Measurements from ENCODE around the gene CTNNA2.

The CTNNA2 gene

DNA sequence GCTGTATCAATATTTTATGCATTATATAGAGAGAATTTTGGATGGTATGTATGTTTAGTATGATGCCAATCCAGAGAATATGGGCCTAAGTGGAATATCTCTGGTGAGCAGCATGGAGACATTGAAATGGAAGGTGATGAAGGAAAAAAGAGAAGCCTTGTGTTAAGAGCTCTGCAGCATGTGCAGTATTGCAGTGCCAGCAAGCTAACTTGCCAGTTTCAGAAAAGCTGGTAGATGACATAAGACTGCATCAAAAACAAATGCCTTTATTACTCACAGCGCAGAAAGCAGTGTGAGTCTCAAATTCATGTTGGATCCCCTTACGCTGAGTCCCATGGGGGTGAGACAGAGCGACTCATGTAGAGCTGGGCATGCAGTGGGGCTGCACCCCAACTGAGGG lies 280.2 kb downstream of the CTNNA2 start:
- no peak for DNase-seq

DNA sequence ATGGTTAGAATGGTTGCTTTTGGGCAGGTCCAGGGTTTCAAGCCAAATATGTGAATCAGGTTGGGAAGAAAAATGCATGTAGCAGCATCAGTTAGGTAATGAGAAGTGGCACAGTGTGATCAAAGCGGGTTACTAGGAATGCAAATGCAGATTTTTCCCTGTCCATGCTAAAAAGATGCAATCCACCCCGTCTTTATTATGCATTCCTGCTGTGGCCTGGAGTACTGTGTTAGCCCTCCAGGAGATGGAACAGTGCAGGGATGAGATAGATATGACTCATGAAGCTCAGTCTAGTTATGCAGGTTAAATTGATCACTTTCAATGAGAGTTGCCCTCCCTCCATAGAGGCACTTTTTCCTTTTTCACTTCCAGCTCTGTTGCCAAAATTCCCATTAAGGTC lies 283.8 kb downstream of the CTNNA2 start:
- DNase-seq = no peak

DNA sequence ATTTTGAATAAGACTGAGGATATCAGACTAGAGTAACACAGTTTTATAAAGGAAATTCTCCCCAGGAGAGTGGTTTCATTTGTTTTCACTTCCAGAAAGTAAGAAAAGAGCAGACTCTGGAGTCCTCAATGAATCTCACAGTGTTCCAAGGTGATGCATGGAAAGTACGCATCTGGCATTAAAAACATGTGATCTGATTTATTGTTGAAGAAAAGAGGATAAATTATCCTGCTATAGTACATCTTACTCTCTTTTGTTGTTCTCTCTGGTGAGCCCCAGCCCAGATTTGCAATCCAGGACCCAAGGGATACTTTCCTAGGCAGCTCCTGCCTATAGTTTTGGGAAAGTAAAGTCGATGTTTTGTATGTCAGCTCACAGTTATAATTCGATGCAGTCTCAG lies 285.9 kb downstream of the CTNNA2 start:
- no peak for DNase-seq

GRCh38 chr2:79799729-79800128 lies 286.9 kb downstream of the CTNNA2 start:
- DNase-seq = no peak

- no peak for DNase-seq
These were observed 288.2 kb downstream of the CTNNA2 start for GRCh38 chr2:79801082-79801481.

- DNase-seq = no peak
These were observed 304.4 kb downstream of the CTNNA2 start for GRCh38 chr2:79817288-79817687.

DNA sequence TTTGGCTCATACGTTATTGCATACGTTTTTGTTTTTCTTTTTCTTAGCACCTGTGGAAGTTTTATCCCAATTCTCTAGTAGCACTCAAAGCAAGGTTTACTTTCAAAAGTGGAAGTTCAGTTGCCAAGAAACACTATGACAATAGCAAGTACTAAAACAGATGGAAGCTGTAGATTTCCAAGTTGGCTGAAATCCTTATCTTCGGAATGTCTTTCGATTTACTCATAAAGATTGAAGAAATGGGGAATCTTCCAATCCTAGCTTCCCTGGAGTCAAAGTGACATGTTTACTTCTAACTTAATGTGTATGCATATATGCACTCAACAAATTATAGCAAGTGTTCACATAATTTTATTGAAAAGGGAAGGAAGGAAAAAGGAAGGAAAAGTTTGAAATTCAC lies 307.4 kb downstream of the CTNNA2 start:
- no peak for DNase-seq

DNA sequence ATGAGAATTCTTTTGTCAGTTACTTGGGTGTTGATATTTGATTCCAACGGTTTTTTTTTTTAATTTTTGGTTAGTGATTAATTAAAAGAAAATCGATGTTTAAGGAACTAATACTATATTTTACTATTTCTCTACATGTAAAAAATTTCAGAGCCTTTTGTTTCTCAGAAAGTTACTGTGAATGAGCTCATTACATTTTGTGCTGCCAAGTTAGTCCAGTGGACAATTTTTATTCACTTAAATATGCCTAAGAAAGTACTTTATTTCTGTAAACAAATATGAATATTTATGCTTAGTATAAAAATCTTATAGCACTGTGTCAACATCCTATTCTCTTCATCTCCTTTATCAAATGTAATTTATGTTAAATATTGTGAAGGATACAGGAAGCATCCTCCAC lies 309.3 kb downstream of the CTNNA2 start:
- DNase-seq = no peak

- DNase-seq = no peak
These were observed 311.4 kb downstream of the CTNNA2 start for GRCh38 chr2:79824086-79824786.

GRCh38 chr2:79827881-79828280 lies 315.0 kb downstream of the CTNNA2 start:
- DNase-seq = no peak

DNA sequence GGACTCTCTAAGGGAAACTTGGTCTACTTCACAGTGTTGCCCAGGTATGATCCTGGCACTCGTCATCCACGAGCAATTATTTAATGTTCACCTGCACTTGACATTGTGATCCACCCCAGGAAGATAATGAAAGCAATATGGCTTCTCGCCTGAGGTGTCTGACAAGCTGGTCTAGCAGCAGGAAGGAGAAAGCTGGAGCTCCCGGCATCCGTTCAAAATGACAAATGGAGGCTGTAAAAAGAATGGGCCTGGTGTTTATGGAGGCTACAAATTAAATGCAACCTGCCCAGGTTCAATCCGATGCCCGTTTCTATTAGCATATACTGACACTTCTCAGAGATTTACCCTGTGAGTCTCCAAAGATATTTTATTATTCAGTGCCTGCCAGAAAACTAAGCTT lies 317.6 kb downstream of the CTNNA2 start:
- no peak for DNase-seq

- DNase-seq = no peak
These were observed 319.1 kb downstream of the CTNNA2 start for GRCh38 chr2:79831961-79832360.

DNA sequence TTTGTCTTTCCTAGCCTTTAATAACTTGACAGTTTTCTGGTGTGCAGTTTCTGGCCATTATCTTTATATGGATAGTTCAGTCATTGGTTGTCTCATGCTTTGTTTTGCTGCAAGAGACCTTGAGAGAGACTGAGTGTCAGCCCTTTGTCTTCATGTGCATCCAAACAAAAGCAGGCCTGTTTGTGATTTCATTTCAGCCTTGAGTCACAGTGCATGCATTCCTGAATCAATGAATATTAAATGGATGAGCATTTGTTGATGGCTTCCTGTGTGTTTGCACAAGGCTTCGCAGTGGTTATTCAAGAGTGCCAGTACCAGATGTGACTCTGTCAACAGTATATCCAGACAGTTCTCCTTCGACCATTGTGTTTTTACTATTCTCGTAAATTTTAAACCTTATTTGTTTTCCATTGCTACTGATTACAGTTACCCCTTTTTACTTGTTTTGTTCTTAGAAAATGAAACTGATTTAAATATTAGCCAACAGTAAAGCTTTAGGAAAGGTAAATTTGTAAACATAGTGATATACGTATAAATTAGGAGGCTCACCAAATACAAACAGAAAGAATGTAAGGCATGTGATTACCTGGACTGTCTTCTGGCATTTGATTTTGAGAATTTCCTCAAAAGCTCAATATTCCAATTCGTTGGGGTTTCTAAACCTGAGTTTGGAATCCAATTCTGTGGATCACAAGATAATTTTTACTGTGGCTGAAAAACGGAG lies 319.8 kb downstream of the CTNNA2 start:
- peak; percentile 33 for DNase-seq

- no peak for DNase-seq
These were observed 320.5 kb downstream of the CTNNA2 start for GRCh38 chr2:79833235-79833878.

DNA sequence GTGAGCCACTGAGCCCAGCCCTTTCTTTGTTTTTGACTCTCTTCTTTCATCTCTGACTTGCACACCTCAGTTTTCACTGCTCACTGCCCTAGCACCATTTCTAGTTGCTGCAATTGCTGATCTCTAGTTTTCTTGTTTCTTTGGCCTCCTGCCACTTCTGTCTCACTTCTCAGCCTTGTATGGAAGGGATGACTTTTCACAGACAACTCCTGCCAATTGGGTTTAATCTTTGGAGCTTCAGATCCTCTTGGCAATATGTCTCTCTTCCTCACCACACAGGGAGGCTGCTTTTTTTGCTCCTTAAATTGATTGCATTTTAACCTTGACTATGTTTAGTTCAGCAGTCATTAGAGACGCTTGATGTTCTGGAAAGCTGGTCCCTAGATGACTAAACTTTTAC lies 323.1 kb downstream of the CTNNA2 start:
- no peak for DNase-seq

- DNase-seq = no peak
These were observed 331.2 kb downstream of the CTNNA2 start for GRCh38 chr2:79844011-79844410.

GRCh38 chr2:79846878-79847277 lies 334.0 kb downstream of the CTNNA2 start:
- DNase-seq = no peak

DNA sequence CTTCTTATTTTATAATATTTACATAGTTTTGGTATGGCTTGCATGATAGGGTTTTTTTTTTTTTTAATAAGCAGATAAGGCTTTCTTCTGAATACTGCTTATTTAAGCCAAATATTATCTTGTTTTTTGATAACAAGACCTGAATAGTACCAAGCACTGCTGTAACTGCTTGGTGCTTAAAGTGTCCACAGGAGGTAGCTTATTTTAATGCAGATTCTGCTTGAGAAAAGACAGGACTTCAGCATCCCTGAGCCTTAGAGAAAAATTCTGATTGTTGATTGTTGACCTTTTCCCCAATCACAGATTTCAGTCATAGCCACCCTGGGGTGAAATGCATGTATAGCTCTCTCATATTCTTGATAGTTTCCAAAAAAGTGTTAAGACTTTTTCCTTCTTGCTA lies 336.4 kb downstream of the CTNNA2 start:
- DNase-seq = no peak

GRCh38 chr2:79849949-79850348 lies 337.1 kb downstream of the CTNNA2 start:
- no peak for DNase-seq

DNA sequence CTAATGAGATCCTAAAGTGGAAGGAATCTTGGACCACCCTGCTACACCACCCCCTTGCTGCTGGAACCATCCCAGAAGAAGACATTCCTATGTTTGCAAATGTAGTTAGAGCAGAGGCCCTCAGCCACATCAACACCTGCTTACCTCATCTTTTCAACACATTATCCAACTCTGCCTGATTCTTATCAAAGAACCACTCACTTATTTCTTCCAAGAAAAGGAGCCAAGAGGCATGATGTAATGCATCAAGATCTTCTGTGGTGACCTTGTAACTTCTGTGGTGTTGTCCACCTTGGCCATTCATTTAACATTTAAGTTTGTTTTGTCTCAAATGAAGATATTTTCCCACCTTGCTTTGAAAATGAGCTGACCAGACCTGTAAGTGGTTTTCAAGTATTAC lies 338.1 kb downstream of the CTNNA2 start:
- DNase-seq = no peak

DNA sequence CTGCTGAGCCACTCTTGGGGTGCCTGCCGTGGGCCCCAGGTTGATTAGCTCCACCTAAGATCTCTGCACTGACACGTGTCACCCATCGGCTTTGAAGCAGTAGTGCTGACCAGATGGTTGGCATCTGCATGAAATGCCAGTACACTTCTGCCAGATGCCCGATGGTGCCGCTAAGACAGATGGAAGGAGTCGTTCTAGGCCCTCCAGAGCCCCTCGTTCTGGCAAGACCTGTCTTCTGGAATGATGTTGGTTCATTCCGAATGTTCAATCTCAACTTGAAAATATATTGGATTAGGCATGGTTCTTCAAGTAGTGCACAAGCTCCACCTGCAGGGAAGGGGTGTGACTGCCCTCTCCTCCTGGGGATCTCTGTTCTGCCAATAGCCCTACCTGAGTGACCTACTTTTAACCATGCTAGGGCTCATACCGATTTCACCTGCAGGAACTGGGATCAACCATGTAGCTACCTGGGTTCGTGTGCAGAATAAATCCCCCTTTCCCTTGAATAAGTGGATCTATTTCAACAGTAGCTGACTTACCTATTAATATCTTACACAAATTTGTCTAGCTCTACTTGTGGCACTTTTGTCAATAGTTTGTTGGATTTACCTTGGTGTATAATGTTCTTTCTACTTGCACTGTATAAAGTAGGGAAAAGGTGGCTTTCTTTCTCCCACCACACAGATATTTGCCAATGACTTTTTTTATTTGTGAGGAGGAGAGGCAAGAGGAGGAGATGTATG lies 342.6 kb downstream of the CTNNA2 start:
- DNase-seq = no peak

DNA sequence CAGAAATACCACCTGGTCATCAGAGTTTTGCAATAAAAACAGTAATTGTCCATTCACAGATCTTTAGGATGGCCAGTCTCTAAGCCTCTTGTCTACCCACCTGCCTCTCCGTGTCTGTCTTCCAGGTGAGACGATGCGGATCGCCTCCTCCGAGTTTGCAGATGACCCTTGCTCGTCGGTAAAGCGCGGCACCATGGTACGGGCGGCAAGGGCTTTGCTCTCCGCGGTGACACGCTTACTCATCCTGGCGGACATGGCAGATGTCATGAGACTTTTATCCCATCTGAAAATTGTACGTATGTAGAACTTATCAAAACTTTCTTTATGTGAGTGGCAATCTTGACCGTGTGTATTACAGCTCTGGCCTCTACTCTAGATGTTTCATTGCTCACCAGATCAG lies 345.0 kb downstream of the CTNNA2 start:
- DNase-seq = no peak

- DNase-seq = peak; percentile 17
These were observed 347.6 kb downstream of the CTNNA2 start for GRCh38 chr2:79860228-79861058.

All from NCI-H510A (cell line).